ENCODE results near the gene TMEM52B. TPM values are rescaled to one million over a fixed set of nuclear protein-coding genes. Genes with fewer than 3 reads are reported as not detected.

The TMEM52B gene
- total RNA-seq, 1 donor from 2014 or later: not detected

- Histone ChIP-seq H3K27ac (no peak overlapping the region), H3K4me1 (no peaks in the 10 kb centered on the region), H3K27me3 (no peaks in the 10 kb centered on the region), H3K36me3 (no peaks in the 10 kb centered on the region), H3K4me3 (no peak overlapping the region), H3K9me3 (no peaks in the 10 kb centered on the region)
- no peak for DNase-seq (ENCODE audit: extremely low spot score in 2 of 2)
- intact Hi-C loops (cut with DNase I): no loop called here
- TF ChIP-seq POLR2AphosphoS5 (IDR thresholded peaks at IDR 0.05; ENCODE audit: insufficient read depth in 1 of 2, low read depth in 1 of 2) (no peak), POLR2A (IDR thresholded peaks at IDR 0.05) (no peak), CTCF (IDR thresholded peaks at IDR 0.05) (no peak)
Observed at GRCh38 chr12:10241290-10241689, 62.5 kb downstream of the TMEM52B start.

Other genes starting within 250 kb of the TMEM52B start
- gene CLEC2A, start 246.7 kb upstream of the TMEM52B start, total RNA-seq: not detected
- not detected for gene CLEC12A, start 207.6 kb upstream of the TMEM52B start, total RNA-seq
- not detected for gene CLEC1B, start 179.9 kb upstream of the TMEM52B start, total RNA-seq
- gene CLEC12B, start 168.4 kb upstream of the TMEM52B start, total RNA-seq: not detected
- gene CLEC9A, start 148.3 kb upstream of the TMEM52B start, total RNA-seq: not detected
- gene CLEC1A, start 80.0 kb upstream of the TMEM52B start, total RNA-seq: 2.2 TPM
- gene CLEC7A, start 48.8 kb upstream of the TMEM52B start, total RNA-seq: 7.9 TPM
- gene OLR1, start 6.9 kb upstream of the TMEM52B start, total RNA-seq: not detected
- gene GABARAPL1, start 33.8 kb downstream of the TMEM52B start, total RNA-seq: 90.6 TPM
- 4.4 TPM for gene KLRD1, start 128.8 kb downstream of the TMEM52B start, total RNA-seq
- gene KLRK1, start 211.0 kb downstream of the TMEM52B start, total RNA-seq: 12.8 TPM
- not detected for gene KLRC4, start 230.7 kb downstream of the TMEM52B start, total RNA-seq
- gene KLRC3, start 241.6 kb downstream of the TMEM52B start, total RNA-seq: not detected